Peyer's patch (tissue), 4 donors: ENCODE data around the gene UST.

Experiments
- CTCF ChIP-seq, 6 experiments: fragments of 450-650 bp in 4 of 6; fragments of 200-600 bp in 2 of 6; sonication (generic) in 1 of 6; IDR thresholded peaks; one replicate each; pipeline ENCODE4 v1.5.1; 2017 to 2019; ENCODE audit warnings: antibody characterized with exemption in 6 of 6, mild to moderate bottlenecking in 3 of 6, moderate library complexity in 1 of 6
- POLR2A ChIP-seq, 2 donors: fragments of 450-650 bp; IDR thresholded peaks; one replicate each; pipeline ENCODE4 v1.5.1; 2017; ENCODE audit warnings: antibody characterized with exemption in 2 of 2, mild to moderate bottlenecking in 2 of 2, moderate library complexity in 2 of 2

GRCh38 chr6:148893481-148893880 lies 146.7 kb downstream of the UST start:
- TF ChIP-seq CTCF (IDR thresholded peaks at IDR 0.05), result no peak
- no peak for TF ChIP-seq POLR2A (IDR thresholded peaks at IDR 0.05)
